Right lobe of liver (tissue), 6 donors: Measurements from ENCODE around the gene MAP10. TPM values are rescaled to one million over a fixed set of nuclear protein-coding genes. Genes with fewer than 3 reads are reported as not detected.

ENCODE experiments used
- ATAC-seq, 4 donors: fragments of 200-7000 bp; cut with Tn5 transposase; one replicate each; pipeline ENCODE4 v1.9.1; 2020; ENCODE audit warnings: mild to moderate bottlenecking in 4 of 4, moderate library complexity in 4 of 4
- DNase-seq, 3 donors: peaks; one replicate each; pipeline ENCODE4 v3.0.0-alpha.2; 2020
- H3K27ac ChIP-seq, 3 donors: fragments of 200-600 bp; one replicate each; pipeline ENCODE4 v1.8.0; 2022
- H3K27me3 ChIP-seq, 2 donors: fragments of 200-600 bp; one replicate each; pipeline ENCODE4 v1.8.0; 2022
- H3K36me3 ChIP-seq, 4 donors: fragments of 200-600 bp; sonication (generic) in 1 of 4; one replicate each; pipeline versions ENCODE4 v1.5.1 to v1.8.0; 2017 to 2022; ENCODE audit warnings: control low read depth in 1 of 4
- H3K4me1 ChIP-seq, 4 donors: fragments of 200-600 bp; sonication (generic) in 1 of 4; one replicate each; pipeline versions ENCODE4 v1.5.1 to v1.8.0; 2017 to 2022; ENCODE audit warnings: control low read depth in 1 of 4
- H3K4me3 ChIP-seq, 3 donors: fragments of 200-600 bp; one replicate each; pipeline ENCODE4 v1.8.0; 2022
- H3K9me3 ChIP-seq, 4 donors: fragments of 200-600 bp; sonication (generic) in 1 of 4; one replicate each; pipeline versions ENCODE4 v1.5.1 to v1.8.0; 2017 to 2022; ENCODE audit warnings: control low read depth in 1 of 4
- CTCF ChIP-seq, 4 donors: fragments of 200-600 bp in 3 of 4; fragments of 450-650 bp in 1 of 4; IDR thresholded peaks; one replicate each; pipeline versions ENCODE4 v1.5.1 to v1.8.0; 2016 to 2022; ENCODE audit warnings: antibody characterized with exemption in 4 of 4, mild to moderate bottlenecking in 2 of 4
- POLR2A ChIP-seq: fragments of 450-650 bp; IDR thresholded peaks from one replicate; pipeline ENCODE4 v1.6.1; 2017; ENCODE audit warnings: antibody characterized with exemption, mild to moderate bottlenecking
- WGBS: methylation state at CpG from one replicate; pipeline ENCODE4 v1.1.6; 2018; ENCODE audit warnings: low coverage, low lambda C conversion rate; ENCODE audit not compliant: insufficient coverage; ENCODE audit errors: missing lambda C conversion rate; 5-methylcytosine and 5-hydroxymethylcytosine counted together
- intact Hi-C, 2 donors: fragments of 100-400 bp; cut with DNase I; formaldehyde crosslinking; loops; one replicate each; pipeline versions ENCODE4 v1.11.2 to v1.14.1; 2022
- total RNA-seq, 6 experiments: library from RNA; depleted of rRNA in 2 of 6; stranded (reverse); fragments of >200 nt in 2 of 6; fragmentation: NEBNext Ultra II Directional in 3 of 6; extraction: Animal tissue kit (Norgen Biotek cat#: 25700) in 3 of 6; gene quantifications; one replicate each; pipeline versions ENCODE4 v1.1.0 to v1.2.4, GENCODE V29; 2016 to 2023
- donor health status: DM: no; HTN: yes; CAD: no.
- donor health status: DM: no; HTN: no; CAD: no.
- donor health status: DM: no; HTN: no; CAD: no.
- donor health status: DM: no; HTN: yes; CAD: no.
- donor health status: DM: no; HTN: yes; CAD: no.

MAP10 gene
- total RNA-seq, 6 experiments from 2014 or later = 1.5 to 3.0 (median 1.8) TPM

GRCh38 chr1:232806186-232806510, 932 bp downstream of the MAP10 start:
- 48% methylated on average over 2 of the region's 3 CpGs for WGBS
- Histone ChIP-seq H3K27me3 (no peaks in the 10 kb centered on the region), H3K4me3 (peak overlapping the region; percentile 71 to 80 (median 77)), H3K4me1 (peaks cover 0 to 5% (median 3%) of the 10 kb centered on the region in 4 donors), H3K36me3 (no peaks in the 10 kb centered on the region), H3K27ac (peak overlapping the region; percentile 66 to 79 (median 70)), H3K9me3 (no peaks in the 10 kb centered on the region)
- no peak for DNase-seq
- intact Hi-C loops = no loop called here
- no peak for ATAC-seq
- TF ChIP-seq POLR2A = no peak
- TF ChIP-seq CTCF (IDR thresholded peaks at IDR 0.05) = no peak

- TF ChIP-seq CTCF (IDR thresholded peaks at IDR 0.05) (no peak), POLR2A (no peak)
- intact Hi-C loops = no loop called here
- Histone ChIP-seq H3K36me3 (no peaks in the 10 kb centered on the region), H3K4me3 (no peak overlapping the region), H3K27ac (no peak overlapping the region), H3K9me3 (no peaks in the 10 kb centered on the region), H3K27me3 (no peaks in the 10 kb centered on the region), H3K4me1 (peaks cover 0 to 3% (median 0%) of the 10 kb centered on the region in 4 donors)
- WGBS = 85% methylated on average over 2 of the region's 2 CpGs
- ATAC-seq (no peak), DNase-seq (no peak)
Measured at GRCh38 chr1:232810856-232811255, 5.6 kb downstream of the MAP10 start.

- Histone ChIP-seq H3K27ac (no peak overlapping the region), H3K4me3 (no peak overlapping the region), H3K27me3 (no peaks in the 10 kb centered on the region), H3K36me3 (no peaks in the 10 kb centered on the region), H3K9me3 (no peaks in the 10 kb centered on the region), H3K4me1 (no peaks in the 10 kb centered on the region)
- 81% methylated on average over 2 of the region's 2 CpGs for WGBS
- no peak for ATAC-seq
- TF ChIP-seq POLR2A (no peak), CTCF (IDR thresholded peaks at IDR 0.05) (no peak)
- no peak for DNase-seq
- intact Hi-C loops = no loop called here
Measured at GRCh38 chr1:232812560-232812959, 7.3 kb downstream of the MAP10 start.

- 83% methylated on average over 4 of the region's 4 CpGs for WGBS
- intact Hi-C loops = no loop called here
- DNase-seq (no peak), ATAC-seq (no peak)
- Histone ChIP-seq H3K4me3 (no peak overlapping the region), H3K27ac (no peak overlapping the region), H3K27me3 (no peaks in the 10 kb centered on the region), H3K36me3 (no peaks in the 10 kb centered on the region), H3K4me1 (no peaks in the 10 kb centered on the region), H3K9me3 (no peaks in the 10 kb centered on the region)
- TF ChIP-seq POLR2A (no peak), CTCF (IDR thresholded peaks at IDR 0.05) (no peak)
Measured at GRCh38 chr1:232813097-232813496, 7.9 kb downstream of the MAP10 start.

GRCh38 chr1:232813760-232814159, 8.5 kb downstream of the MAP10 start:
- Histone ChIP-seq H3K36me3 (no peaks in the 10 kb centered on the region), H3K4me3 (no peak overlapping the region), H3K9me3 (no peaks in the 10 kb centered on the region), H3K4me1 (no peaks in the 10 kb centered on the region), H3K27ac (no peak overlapping the region), H3K27me3 (no peaks in the 10 kb centered on the region)
- 59% methylated on average over 1 of the region's 1 CpG for WGBS
- ATAC-seq = no peak
- intact Hi-C loops = no loop called here
- TF ChIP-seq POLR2A = no peak
- no peak for TF ChIP-seq CTCF (IDR thresholded peaks at IDR 0.05)
- no peak for DNase-seq
